ENCODE data around the gene PGAM1.
"Not testable (repeated sequence)": the region's sequence is repeated elsewhere in the genome, so short reads cannot be mapped to it uniquely, and the experiment has no call there.

The PGAM1 gene

GRCh38 chr10:97404044-97404443 is 21.9 kb upstream of the PGAM1 start:
- Histone ChIP-seq H3K4me1 (peaks cover 0 to 23% (median 16%) of the 10 kb centered on the region in 4 donors), H3K36me3 (no peaks in the 10 kb centered on the region), H3K27ac (no peak overlapping the region), H3K9me3 (no peaks in the 10 kb centered on the region), H3K4me3 (no peak overlapping the region), H3K27me3 (no peaks in the 10 kb centered on the region)
- no peak for DNase-seq
- intact Hi-C loops (cut with DNase I; ENCODE audit: low total_unique reads), result no loop called here
- TF ChIP-seq CTCF (IDR thresholded peaks at IDR 0.05), result no peak

GRCh38 chr10:97406064-97406463 is 19.9 kb upstream of the PGAM1 start:
- Histone ChIP-seq H3K4me1 (peaks cover 0 to 12% (median 5%) of the 10 kb centered on the region in 4 donors), H3K9me3 (no peaks in the 10 kb centered on the region), H3K27me3 (no peaks in the 10 kb centered on the region), H3K36me3 (no peaks in the 10 kb centered on the region), H3K27ac (no peak overlapping the region), H3K4me3 (no peak overlapping the region)
- intact Hi-C loops (cut with DNase I; ENCODE audit: low total_unique reads), result no loop called here
- TF ChIP-seq CTCF (IDR thresholded peaks at IDR 0.05), result no peak
- DNase-seq, result no peak

- H3K36me3 ChIP-seq; DNase-seq; intact Hi-C loops (cut with DNase I; ENCODE audit: low total_unique reads): not testable (repeated sequence)
Measured at GRCh38 chr10:97406483-97406882, 19.5 kb upstream of the PGAM1 start.

GRCh38 chr10:97407211-97407951 is 18.6 kb upstream of the PGAM1 start:
- Histone ChIP-seq H3K9me3 (no peaks in the 10 kb centered on the region), H3K27me3 (no peaks in the 10 kb centered on the region), H3K36me3 (no peaks in the 10 kb centered on the region), H3K27ac (no peak overlapping the region), H3K4me1 (peaks cover 0 to 8% (median 5%) of the 10 kb centered on the region in 4 donors), H3K4me3 (no peak overlapping the region)
- no peak for DNase-seq
- intact Hi-C loops (cut with DNase I; ENCODE audit: low total_unique reads), result no loop called here
- peak; percentile 69 to 85 for TF ChIP-seq CTCF (IDR thresholded peaks at IDR 0.05)

More at GRCh38 chr10:97406483-97406882, 19.5 kb upstream of the PGAM1 start:
- not testable (repeated sequence) for H3K9me3 ChIP-seq, H3K27me3 ChIP-seq, H3K27ac ChIP-seq, H3K4me3 ChIP-seq, H3K4me1 ChIP-seq

GRCh38 chr10:97407952-97408248 is 18.1 kb upstream of the PGAM1 start:
- no peak for TF ChIP-seq CTCF (IDR thresholded peaks at IDR 0.05)
- Histone ChIP-seq H3K4me3 (no peak overlapping the region), H3K36me3 (no peaks in the 10 kb centered on the region), H3K27ac (no peak overlapping the region), H3K4me1 (peaks cover 0 to 8% (median 5%) of the 10 kb centered on the region in 4 donors), H3K27me3 (no peaks in the 10 kb centered on the region), H3K9me3 (no peaks in the 10 kb centered on the region)
- intact Hi-C loops (cut with DNase I; ENCODE audit: low total_unique reads), result no loop called here
- no peak for DNase-seq

GRCh38 chr10:97408496-97408992 is 17.4 kb upstream of the PGAM1 start:
- Histone ChIP-seq H3K4me1 (peaks cover 0 to 8% (median 5%) of the 10 kb centered on the region in 4 donors), H3K27me3 (no peaks in the 10 kb centered on the region), H3K4me3 (no peak overlapping the region), H3K27ac (no peak overlapping the region), H3K36me3 (no peaks in the 10 kb centered on the region), H3K9me3 (no peaks in the 10 kb centered on the region)
- DNase-seq, result no peak
- intact Hi-C loops (cut with DNase I; ENCODE audit: low total_unique reads), result no loop called here
- no peak for TF ChIP-seq CTCF (IDR thresholded peaks at IDR 0.05)

Data from tibial artery (tissue), 4 donors.